H1 (cell line): ENCODE results near the gene RAB30.

Experiments
- CEBPB ChIP-seq: IDR thresholded peaks from 2 replicates; pipeline ENCODE4 v1.6.1; 2012; ENCODE audit warnings: low read depth, low read length
- EZH2 ChIP-seq: fragments of 200-600 bp; sonication (generic); IDR thresholded peaks from 2 replicates; pipeline ENCODE4 v1.7.1; 2012; ENCODE audit warnings: low read depth, mild to moderate bottlenecking, moderate library complexity, low read length, inconsistent platforms; ENCODE audit not compliant: severe bottlenecking
- GABPA ChIP-seq: IDR thresholded peaks from 2 replicates; pipeline ENCODE4 v1.6.1; 2011; ENCODE audit warnings: mild to moderate bottlenecking, low read length, moderate library complexity, borderline replicate concordance; ENCODE audit not compliant: insufficient read depth
- MAX ChIP-seq: IDR thresholded peaks from 2 replicates; pipeline ENCODE4 v1.6.1; 2012; ENCODE audit warnings: inconsistent platforms
- PHF8 ChIP-seq: fragments of 200-600 bp; sonication (generic); conservative IDR thresholded peaks from 2 replicates; pipeline ENCODE4 v1.7.1; 2012; ENCODE audit warnings: low read depth, mild to moderate bottlenecking, inconsistent platforms, low read length, moderate library complexity
- POLR2A ChIP-seq, 2 experiments: IDR thresholded peaks; 1 replicate in 1 of 2; 2 replicates in 1 of 2; pipeline ENCODE4 v1.6.1; 2011; ENCODE audit warnings: low read depth in 2 of 2, low read length in 2 of 2, mild to moderate bottlenecking in 2 of 2; ENCODE audit errors: control extremely low read depth in 1 of 2
- POLR2AphosphoS5 ChIP-seq: IDR thresholded peaks from 2 replicates; pipeline ENCODE4 v1.6.1; 2011; ENCODE audit warnings: low read depth, low read length
- RFX5 ChIP-seq: IDR thresholded peaks from 2 replicates; pipeline ENCODE4 v1.6.1; 2011; ENCODE audit warnings: low read depth, low read length, improper control_type of control experiment, borderline replicate concordance
- RXRA ChIP-seq: IDR thresholded peaks from 2 replicates; pipeline ENCODE4 v1.6.1; 2011; ENCODE audit warnings: low read depth, mild to moderate bottlenecking, low read length, moderate library complexity; ENCODE audit not compliant: insufficient read depth
- SP2 ChIP-seq: IDR thresholded peaks from 2 replicates; pipeline ENCODE4 v1.6.1; 2012; ENCODE audit warnings: mild to moderate bottlenecking, low read length, inconsistent platforms
- TCF12 ChIP-seq: IDR thresholded peaks from 2 replicates; pipeline ENCODE4 v1.6.1; 2011; ENCODE audit warnings: low read depth, mild to moderate bottlenecking, low read length
- TF ChIP-seq, protein P1 (sequence below), 3 experiments: IDR thresholded peaks; 1 replicate in 2 of 3; 2 replicates in 1 of 3; pipeline versions ENCODE4 v1.5.1 to v1.6.1; 2011; ENCODE audit warnings: low read length in 3 of 3, mild to moderate bottlenecking in 3 of 3, inconsistent platforms in 2 of 3, low read depth in 1 of 3, moderate library complexity in 1 of 3; ENCODE audit not compliant: insufficient read depth in 1 of 3; ENCODE audit errors: control extremely low read depth in 1 of 3

GRCh38 chr11:83037877-83038276 is 33.8 kb downstream of the RAB30 start:
- TF ChIP-seq RFX5 (no peak), TCF12 (no peak), POLR2AphosphoS5 (no peak), POLR2A (IDR thresholded peaks at IDR 0.05; ENCODE audit: control extremely low read depth in 1 of 2, low read depth in 2 of 2, low read length in 2 of 2) (no peak), GABPA (no peak), EZH2 (no peak), RXRA (no peak), MAX (no peak), SP2 (no peak), PHF8 (no peak), CEBPB (no peak)
- TF ChIP-seq, protein P1, sequence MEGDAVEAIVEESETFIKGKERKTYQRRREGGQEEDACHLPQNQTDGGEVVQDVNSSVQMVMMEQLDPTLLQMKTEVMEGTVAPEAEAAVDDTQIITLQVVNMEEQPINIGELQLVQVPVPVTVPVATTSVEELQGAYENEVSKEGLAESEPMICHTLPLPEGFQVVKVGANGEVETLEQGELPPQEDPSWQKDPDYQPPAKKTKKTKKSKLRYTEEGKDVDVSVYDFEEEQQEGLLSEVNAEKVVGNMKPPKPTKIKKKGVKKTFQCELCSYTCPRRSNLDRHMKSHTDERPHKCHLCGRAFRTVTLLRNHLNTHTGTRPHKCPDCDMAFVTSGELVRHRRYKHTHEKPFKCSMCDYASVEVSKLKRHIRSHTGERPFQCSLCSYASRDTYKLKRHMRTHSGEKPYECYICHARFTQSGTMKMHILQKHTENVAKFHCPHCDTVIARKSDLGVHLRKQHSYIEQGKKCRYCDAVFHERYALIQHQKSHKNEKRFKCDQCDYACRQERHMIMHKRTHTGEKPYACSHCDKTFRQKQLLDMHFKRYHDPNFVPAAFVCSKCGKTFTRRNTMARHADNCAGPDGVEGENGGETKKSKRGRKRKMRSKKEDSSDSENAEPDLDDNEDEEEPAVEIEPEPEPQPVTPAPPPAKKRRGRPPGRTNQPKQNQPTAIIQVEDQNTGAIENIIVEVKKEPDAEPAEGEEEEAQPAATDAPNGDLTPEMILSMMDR (IDR thresholded peaks at IDR 0.05; ENCODE audit: control extremely low read depth in 1 of 3, insufficient read depth in 1 of 3, low read depth in 1 of 3, low read length in 3 of 3): no peak
